Sigmoid colon (tissue), 7 donors: Measurements from ENCODE around the gene ABCF2. TPM values are rescaled to one million over a fixed set of nuclear protein-coding genes. Genes with fewer than 3 reads are reported as not detected.

Experiments
- DNase-seq: peaks from one replicate; pipeline ENCODE4 v3.0.0-alpha.2; 2019
- H3K27ac ChIP-seq, 4 donors: fragments of 200-600 bp; sonication (generic); one replicate each; pipeline ENCODE4 v1.5.1; 2016 to 2019; ENCODE audit warnings: mild to moderate bottlenecking in 1 of 4
- H3K27me3 ChIP-seq, 3 donors: fragments of 200-600 bp; sonication (generic); one replicate each; pipeline ENCODE4 v1.5.1; 2019; ENCODE audit warnings: mild to moderate bottlenecking in 1 of 3
- H3K36me3 ChIP-seq, 4 donors: fragments of 200-600 bp; sonication (generic); one replicate each; pipeline ENCODE4 v1.5.1; 2016 to 2019
- H3K4me1 ChIP-seq, 4 donors: fragments of 200-600 bp; sonication (generic); one replicate each; pipeline ENCODE4 v1.5.1; 2017 to 2019
- H3K4me3 ChIP-seq, 4 donors: fragments of 200-600 bp; sonication (generic); one replicate each; pipeline ENCODE4 v1.5.1; 2017 to 2019; ENCODE audit warnings: mild to moderate bottlenecking in 2 of 4, moderate library complexity in 1 of 4
- H3K9me3 ChIP-seq, 4 donors: fragments of 200-600 bp in 3 of 4; sonication (generic) in 3 of 4; one replicate each; pipeline versions ENCODE4 v1.5.1 to v1.6.1; 2013 to 2019
- EP300 ChIP-seq, 4 donors: sonication (generic); formaldehyde crosslinking; IDR thresholded peaks; one replicate each; pipeline ENCODE4 v1.6.1; 2017; ENCODE audit warnings: antibody characterized with exemption in 4 of 4
- POLR2A ChIP-seq, 2 donors: fragments of 450-650 bp; IDR thresholded peaks; one replicate each; pipeline ENCODE4 v1.6.1; 2016; ENCODE audit warnings: antibody characterized with exemption in 2 of 2, mild to moderate bottlenecking in 2 of 2, moderate library complexity in 2 of 2
- POLR2AphosphoS5 ChIP-seq, 4 donors: sonication (generic); formaldehyde crosslinking; IDR thresholded peaks; one replicate each; pipeline ENCODE4 v1.6.1; 2017; ENCODE audit warnings: antibody characterized with exemption in 4 of 4
- WGBS, 2 donors: extraction: QIAGEN DNeasy Blood & Tissue Kit; methylation state at CpG; one replicate each; pipeline ENCODE4 v1.1.7; 2013; 5-methylcytosine and 5-hydroxymethylcytosine counted together
- intact Hi-C: fragments of 100-400 bp; cut with DNase I; formaldehyde crosslinking; loops from one replicate; pipeline ENCODE4 v1.15.1; 2023
- polyA plus RNA-seq, 3 donors: library from polyadenylated mRNA; stranded (reverse); fragments of 200-250 nt; gene quantifications; one replicate each; pipeline ENCODE4 v1.2.3, GENCODE V29; 2013
- total RNA-seq, 4 donors: library from RNA; depleted of rRNA; stranded (reverse); fragments of >200 nt; gene quantifications; one replicate each; pipeline ENCODE4 v1.1.0, GENCODE V29; 2016
- TF ChIP-seq, protein P1 (sequence below), 4 experiments: fragments of 450-650 bp in 3 of 4; fragments of 200-600 bp in 1 of 4; IDR thresholded peaks; one replicate each; pipeline ENCODE4 v1.5.1; 2016 to 2019; ENCODE audit warnings: antibody characterized with exemption in 4 of 4, mild to moderate bottlenecking in 3 of 4, moderate library complexity in 2 of 4
- donor health status: healthy with polysubstance abuse.
- donor health status: Bipolar disorder and iron deficiency.
- donor health status: healthy.

Gene ABCF2
- total and polyA plus RNA-seq, 7 donors: 18.3 to 34.6 (median 28.2) TPM

DNA sequence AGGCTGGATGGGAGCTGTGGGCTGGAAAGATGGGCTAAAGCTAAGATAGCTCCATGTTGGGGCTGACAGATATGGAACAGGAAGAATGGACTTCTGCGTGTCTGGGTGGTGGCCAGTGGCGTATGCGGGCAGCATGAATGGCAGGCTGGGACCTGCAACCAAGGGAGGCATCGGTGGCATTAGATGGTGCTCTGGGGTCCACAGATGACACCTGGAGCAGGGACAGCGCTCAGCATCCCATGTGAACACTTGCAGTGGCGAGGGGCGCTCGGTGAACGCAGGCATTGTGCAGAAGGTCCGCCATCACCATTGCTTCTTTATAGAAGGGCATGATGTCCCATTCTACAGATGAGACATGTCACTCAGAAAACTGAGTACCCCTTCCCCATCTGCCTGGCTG lies 42.5 kb upstream of the ABCF2 start:
- no peaks in the 10 kb centered on the region for H3K36me3 ChIP-seq
- 96% methylated on average over 10 of the region's 10 CpGs for WGBS, 2 donors
- H3K27ac ChIP-seq: no peak overlapping the region
- no peak for DNase-seq
- no peaks in the 10 kb centered on the region for H3K9me3 ChIP-seq
- H3K4me1 ChIP-seq: peaks cover 0 to 13% (median 3%) of the 10 kb centered on the region in 4 donors
- no peak for TF ChIP-seq POLR2A (IDR thresholded peaks at IDR 0.05)
- TF ChIP-seq, protein P1, sequence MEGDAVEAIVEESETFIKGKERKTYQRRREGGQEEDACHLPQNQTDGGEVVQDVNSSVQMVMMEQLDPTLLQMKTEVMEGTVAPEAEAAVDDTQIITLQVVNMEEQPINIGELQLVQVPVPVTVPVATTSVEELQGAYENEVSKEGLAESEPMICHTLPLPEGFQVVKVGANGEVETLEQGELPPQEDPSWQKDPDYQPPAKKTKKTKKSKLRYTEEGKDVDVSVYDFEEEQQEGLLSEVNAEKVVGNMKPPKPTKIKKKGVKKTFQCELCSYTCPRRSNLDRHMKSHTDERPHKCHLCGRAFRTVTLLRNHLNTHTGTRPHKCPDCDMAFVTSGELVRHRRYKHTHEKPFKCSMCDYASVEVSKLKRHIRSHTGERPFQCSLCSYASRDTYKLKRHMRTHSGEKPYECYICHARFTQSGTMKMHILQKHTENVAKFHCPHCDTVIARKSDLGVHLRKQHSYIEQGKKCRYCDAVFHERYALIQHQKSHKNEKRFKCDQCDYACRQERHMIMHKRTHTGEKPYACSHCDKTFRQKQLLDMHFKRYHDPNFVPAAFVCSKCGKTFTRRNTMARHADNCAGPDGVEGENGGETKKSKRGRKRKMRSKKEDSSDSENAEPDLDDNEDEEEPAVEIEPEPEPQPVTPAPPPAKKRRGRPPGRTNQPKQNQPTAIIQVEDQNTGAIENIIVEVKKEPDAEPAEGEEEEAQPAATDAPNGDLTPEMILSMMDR (IDR thresholded peaks at IDR 0.05): no peak
- TF ChIP-seq EP300 (IDR thresholded peaks at IDR 0.05): no peak
- TF ChIP-seq POLR2AphosphoS5 (IDR thresholded peaks at IDR 0.05): no peak
- no peaks in the 10 kb centered on the region for H3K27me3 ChIP-seq
- no peak overlapping the region for H3K4me3 ChIP-seq
- intact Hi-C loops: no loop called here

DNA sequence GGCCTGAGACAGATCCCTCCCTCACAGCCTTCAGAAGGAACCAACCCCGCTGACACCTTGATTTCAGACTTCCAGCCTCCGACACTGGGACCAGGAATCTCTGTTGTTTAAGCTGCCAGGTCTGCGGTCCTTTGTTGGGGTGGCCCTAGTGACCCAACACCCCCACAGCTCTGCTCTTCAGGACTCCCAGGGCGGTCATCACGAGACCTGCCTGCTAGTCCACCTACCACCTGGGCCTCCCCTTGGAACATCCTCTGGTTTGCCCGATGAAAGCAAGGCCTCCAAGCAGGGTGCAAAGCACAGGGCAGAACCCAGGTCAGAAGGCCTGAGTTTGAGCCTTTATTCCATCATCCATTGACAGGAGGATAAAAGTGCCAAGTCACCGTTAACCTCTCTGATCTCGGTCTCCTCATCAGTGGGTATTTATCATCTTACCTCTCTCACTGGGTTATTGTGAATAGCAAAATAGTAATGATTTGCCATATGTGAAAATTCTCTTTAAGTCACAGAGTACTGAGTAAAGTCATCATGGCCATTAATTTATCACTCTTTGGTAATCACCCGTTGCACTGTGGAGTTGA lies 38.4 kb upstream of the ABCF2 start:
- Histone ChIP-seq H3K9me3 (no peaks in the 10 kb centered on the region), H3K4me1 (no peaks in the 10 kb centered on the region), H3K27me3 (no peaks in the 10 kb centered on the region), H3K4me3 (no peak overlapping the region), H3K36me3 (no peaks in the 10 kb centered on the region), H3K27ac (no peak overlapping the region)
- intact Hi-C loops: no loop called here
- WGBS, 2 donors: 91 to 95% methylated on average over 9 of the region's 9 CpGs
- no peak for DNase-seq
- TF ChIP-seq POLR2AphosphoS5 (IDR thresholded peaks at IDR 0.05) (no peak), POLR2A (IDR thresholded peaks at IDR 0.05) (no peak), EP300 (IDR thresholded peaks at IDR 0.05) (no peak)
- TF ChIP-seq, protein P1 (IDR thresholded peaks at IDR 0.05): no peak

DNA sequence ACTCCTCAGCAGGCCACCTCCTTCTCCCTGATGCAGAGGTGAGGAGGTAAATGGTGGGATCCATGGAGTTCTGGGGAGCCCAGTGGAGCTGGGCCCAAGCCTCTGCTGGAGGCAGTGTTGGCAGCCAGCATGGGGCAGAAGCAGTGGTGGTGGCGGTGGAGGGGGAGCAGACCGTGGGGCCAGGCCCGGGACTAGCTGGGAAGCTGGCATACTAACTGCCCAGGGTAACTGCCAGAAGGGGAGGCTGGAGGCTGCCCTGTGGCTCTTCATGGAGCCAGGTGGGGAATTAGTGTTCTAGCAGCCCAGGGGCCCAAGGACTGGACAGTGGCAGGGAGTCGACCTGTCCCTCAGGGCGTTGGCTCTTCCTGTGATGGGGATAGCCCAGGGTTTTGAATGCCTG lies 37.6 kb upstream of the ABCF2 start:
- intact Hi-C loops: no loop called here
- Histone ChIP-seq H3K36me3 (no peaks in the 10 kb centered on the region), H3K27ac (no peak overlapping the region), H3K4me1 (no peaks in the 10 kb centered on the region), H3K4me3 (no peak overlapping the region), H3K27me3 (no peaks in the 10 kb centered on the region), H3K9me3 (no peaks in the 10 kb centered on the region)
- WGBS, 2 donors: 77 to 81% methylated on average over 5 of the region's 5 CpGs
- no peak for TF ChIP-seq EP300 (IDR thresholded peaks at IDR 0.05)
- TF ChIP-seq, protein P1 (IDR thresholded peaks at IDR 0.05): no peak
- no peak for TF ChIP-seq POLR2A (IDR thresholded peaks at IDR 0.05)
- TF ChIP-seq POLR2AphosphoS5 (IDR thresholded peaks at IDR 0.05): no peak
- DNase-seq: peak; percentile 59

DNA sequence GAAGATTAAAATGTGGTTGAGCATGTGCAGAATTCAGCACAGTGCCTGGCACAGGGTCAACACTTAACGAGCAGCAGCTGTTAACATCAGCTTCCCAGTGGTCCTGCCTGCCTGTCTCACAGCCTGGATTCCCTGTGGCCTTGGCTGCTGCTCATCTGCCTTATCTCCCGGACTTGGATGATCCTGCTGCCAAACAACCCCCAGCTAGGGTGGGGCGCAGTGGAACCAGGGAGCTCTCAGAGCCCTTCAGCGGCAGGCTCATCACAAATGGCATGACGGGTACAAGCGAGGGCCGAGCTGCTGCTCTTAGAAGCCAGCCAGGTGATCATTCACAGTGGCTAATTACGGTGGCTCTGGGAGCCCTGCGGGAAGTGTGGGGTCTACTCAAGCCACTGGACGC lies 34.5 kb upstream of the ABCF2 start:
- no peak overlapping the region for H3K4me3 ChIP-seq
- TF ChIP-seq POLR2AphosphoS5 (IDR thresholded peaks at IDR 0.05) (no peak), EP300 (IDR thresholded peaks at IDR 0.05) (no peak), POLR2A (IDR thresholded peaks at IDR 0.05) (no peak)
- TF ChIP-seq, protein P1 (IDR thresholded peaks at IDR 0.05): no peak
- H3K36me3 ChIP-seq: no peaks in the 10 kb centered on the region
- DNase-seq: no peak
- H3K27ac ChIP-seq: no peak overlapping the region
- 41 to 66% methylated on average over 10 of the region's 10 CpGs for WGBS, 2 donors
- H3K27me3 ChIP-seq: no peaks in the 10 kb centered on the region
- intact Hi-C loops: no loop called here
- no peaks in the 10 kb centered on the region for H3K9me3 ChIP-seq
- H3K4me1 ChIP-seq: no peaks in the 10 kb centered on the region

DNA sequence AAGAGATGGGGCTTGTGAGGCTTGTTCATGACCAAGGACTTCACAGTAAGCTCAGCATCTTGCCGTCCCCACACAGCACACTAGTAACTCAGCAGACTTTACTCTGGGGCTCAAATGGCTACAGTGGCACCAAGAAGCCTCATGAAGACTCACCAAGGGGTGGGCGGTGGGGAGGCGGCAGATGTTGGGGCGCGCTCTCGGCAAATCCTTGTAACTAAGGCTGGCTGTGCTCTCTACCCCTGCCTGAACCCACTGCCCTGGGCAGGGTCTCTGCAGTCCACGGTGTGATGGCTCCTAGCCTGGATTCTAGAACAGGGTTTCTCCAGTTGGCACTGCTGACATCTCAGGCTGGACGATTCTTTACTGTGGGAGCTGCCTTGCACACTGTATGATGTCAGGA lies 33.9 kb upstream of the ABCF2 start:
- no peak overlapping the region for H3K27ac ChIP-seq
- no peaks in the 10 kb centered on the region for H3K4me1 ChIP-seq
- 83 to 87% methylated on average over 8 of the region's 8 CpGs for WGBS, 2 donors
- H3K9me3 ChIP-seq: no peaks in the 10 kb centered on the region
- H3K27me3 ChIP-seq: no peaks in the 10 kb centered on the region
- DNase-seq: no peak
- no peaks in the 10 kb centered on the region for H3K36me3 ChIP-seq
- intact Hi-C loops: no loop called here
- H3K4me3 ChIP-seq: no peak overlapping the region
- TF ChIP-seq, protein P1 (IDR thresholded peaks at IDR 0.05): no peak
- no peak for TF ChIP-seq POLR2AphosphoS5 (IDR thresholded peaks at IDR 0.05)
- TF ChIP-seq POLR2A (IDR thresholded peaks at IDR 0.05): no peak
- TF ChIP-seq EP300 (IDR thresholded peaks at IDR 0.05): no peak
